ENCODE results near the gene CD34.
"Not testable (repeated sequence)": the region's sequence is repeated elsewhere in the genome, so short reads cannot be mapped to it uniquely, and the experiment has no call there.

Gene CD34, protein sequence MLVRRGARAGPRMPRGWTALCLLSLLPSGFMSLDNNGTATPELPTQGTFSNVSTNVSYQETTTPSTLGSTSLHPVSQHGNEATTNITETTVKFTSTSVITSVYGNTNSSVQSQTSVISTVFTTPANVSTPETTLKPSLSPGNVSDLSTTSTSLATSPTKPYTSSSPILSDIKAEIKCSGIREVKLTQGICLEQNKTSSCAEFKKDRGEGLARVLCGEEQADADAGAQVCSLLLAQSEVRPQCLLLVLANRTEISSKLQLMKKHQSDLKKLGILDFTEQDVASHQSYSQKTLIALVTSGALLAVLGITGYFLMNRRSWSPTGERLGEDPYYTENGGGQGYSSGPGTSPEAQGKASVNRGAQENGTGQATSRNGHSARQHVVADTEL

DNA sequence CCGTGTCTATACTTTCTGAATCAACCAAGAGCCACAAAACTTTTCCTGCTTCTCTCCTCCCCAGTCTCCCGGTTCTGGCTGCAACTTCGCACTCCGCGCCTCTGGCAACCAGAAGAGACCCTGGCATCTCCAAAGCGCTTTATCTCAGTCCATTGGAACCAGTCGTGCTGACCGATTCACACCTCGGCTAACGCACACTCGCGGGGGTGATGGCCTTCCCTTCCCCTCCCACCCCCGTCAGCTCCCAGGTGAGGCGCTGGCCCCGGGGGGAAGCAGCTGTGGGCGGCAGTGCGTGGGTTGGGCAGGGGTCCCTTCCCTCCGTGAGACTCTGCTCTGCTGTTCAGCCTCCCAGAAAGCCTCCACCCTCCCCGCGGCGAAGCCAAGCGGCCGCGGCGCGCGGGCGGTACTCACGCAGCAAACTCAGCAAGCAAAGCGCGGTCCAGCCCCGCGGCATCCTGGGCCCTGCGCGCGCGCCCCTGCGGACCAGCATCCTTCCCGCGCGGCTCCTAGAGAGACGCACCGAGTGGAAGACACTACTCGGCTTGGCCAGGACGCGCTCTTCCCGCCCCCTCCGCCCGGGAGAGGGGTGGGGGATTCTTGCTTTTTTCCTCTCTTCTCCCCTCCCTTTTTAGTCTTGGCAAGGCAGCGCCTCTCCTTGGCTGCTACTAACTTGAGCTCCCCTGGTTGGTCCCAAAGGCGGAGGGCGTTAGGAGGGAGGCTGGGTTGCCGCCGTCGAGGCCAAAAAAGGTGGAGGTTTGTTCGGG lies at the start of gene CD34:
CD34 (minus strand) TSS at position 535 of the 764 bp plus-strand sequence; CDS start at position 490, 45 bp downstream.
- DNase-seq: no peak

DNA sequence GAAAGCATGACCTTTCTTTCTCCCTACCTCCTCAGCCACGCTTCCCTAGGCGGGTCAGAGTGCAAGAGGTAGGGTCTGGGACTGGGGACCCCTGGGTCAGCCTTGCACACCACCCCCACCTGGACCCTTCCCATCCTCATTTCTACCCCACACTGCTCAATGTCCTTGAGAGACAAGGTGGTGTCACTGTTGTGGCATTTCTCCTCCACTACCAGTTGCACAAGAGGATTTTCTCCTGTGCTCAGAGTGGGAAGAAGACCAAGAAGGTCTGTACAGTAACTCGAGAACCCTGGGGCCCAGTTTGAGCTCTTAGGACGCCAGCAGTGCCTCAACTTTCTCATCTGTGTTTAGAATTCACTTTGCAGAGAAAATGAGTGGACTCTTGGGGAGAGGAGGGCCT lies 49.4 kb upstream of the CD34 start:
- no peak for DNase-seq

GRCh38 chr1:207959910-207960309 lies 49.0 kb upstream of the CD34 start:
- no peak for DNase-seq

- no peak for DNase-seq
Measured at GRCh38 chr1:207959141-207959825, 48.4 kb upstream of the CD34 start.

DNA sequence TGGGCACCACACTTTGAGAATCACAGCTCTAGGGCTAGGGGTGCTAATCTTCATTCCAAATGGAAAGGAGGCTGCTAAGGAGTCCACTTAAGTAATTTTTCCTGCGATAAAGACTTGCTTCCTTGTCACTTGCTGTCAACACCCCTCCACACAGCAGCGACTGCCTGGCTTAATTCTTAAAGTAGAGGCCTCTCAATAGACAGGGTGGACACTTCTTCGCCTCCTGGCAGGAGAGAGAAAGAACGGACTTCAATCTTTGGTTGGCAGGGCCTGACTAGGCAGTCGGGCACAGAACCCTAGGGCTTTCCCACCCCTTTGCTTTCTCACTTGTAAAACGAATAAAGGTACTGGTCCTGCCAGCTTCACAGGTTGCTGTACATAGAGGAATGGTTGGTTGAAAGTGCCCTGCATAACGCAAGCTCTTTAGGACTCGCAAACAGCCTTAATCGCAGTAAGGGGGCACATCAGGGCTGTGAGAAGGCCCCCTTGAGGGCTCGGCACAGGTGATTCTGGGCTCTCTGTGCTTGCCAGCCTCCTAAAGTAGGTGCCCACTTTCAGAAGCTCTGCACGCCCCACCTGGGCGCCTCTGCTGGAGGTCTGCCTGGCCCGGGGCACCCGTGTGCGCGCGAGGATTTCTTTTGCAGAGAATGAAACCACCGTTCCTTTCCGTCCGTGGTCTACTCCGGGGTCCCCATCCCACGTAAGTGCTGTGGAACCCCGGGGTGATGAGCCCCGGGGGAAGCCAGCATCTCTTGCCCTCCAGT lies 47.6 kb upstream of the CD34 start:
- no peak for DNase-seq

DNA sequence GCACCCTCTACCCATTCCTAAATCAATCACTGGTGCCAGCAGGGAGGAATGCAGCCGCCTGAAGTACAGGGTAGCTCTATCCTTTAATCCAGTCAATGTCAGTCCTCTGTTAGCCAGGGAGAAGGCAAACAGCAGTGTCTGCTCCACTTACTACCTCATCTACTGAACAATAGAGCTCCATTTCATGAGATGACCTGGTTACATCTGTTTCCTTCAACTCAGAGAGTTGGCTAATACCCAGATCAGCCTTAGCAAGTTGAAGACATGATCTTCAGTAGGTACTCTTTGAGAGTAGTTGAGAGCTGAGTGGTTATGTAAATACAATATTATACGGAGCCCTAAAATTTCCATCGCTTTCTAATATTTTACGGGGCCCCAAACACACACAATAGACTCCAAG lies 46.1 kb upstream of the CD34 start:
- no peak for DNase-seq

DNA sequence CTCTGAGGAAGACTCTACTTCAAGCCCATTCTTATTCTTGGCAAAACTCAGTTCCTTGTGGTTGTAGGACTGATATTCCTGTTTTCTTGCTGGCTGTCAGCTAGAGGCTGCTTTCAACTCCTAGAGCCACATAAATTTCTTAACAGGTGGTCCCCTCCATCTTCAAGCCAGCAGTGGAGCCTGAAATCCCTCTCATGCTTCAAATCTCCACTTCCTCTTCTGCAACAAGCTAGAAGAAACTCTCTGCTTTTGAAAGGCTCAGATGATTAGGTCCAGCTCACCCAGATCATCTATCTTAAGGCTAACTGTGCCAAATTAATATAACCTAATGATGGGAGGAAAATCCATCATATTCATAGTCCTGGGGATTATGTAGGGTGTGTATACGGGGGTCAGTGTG lies 43.2 kb upstream of the CD34 start:
- no peak for DNase-seq

DNA sequence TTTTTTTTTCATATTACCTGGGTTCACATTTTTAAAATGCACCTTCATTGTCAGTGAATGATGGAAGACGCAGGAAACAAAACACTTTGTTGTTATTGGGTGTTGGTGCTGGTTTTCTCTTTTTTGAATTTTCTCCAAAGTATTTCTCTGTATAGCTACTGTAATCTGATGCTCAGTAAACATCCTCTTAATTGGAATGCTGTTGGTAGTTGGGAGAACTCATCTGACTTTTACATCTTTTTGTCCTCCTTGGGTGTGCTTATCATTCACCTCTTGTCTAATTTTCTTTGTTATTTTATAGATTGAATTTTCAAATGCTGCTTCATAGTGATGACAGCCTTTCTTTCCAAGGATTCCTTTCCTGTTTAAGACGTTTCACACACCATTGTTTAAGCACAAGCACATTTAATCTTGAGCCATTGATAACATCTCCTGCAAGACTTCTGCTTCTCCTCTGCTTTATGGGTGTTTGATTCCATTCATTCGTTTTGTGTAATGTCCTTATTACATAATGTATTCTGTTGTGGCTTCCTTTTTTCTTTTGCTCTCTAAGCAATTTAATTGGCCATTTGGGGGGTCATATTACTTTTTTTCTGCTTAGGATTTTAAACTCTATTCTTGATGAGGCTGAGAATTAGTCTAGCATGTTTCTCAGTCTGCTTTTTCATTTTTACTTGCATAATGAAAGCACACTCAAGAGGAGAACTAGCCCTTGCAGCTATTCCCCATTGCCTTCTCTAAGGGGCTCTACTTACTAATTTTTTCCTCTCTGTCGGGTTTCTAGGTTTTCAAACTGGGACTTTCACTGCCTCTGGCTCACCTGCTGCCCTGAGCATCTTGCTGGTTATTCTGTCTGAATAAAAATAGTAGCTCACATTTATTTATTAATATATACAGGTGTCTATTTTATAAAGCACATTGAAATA lies 42.0 kb upstream of the CD34 start:
- DNase-seq: no peak

GRCh38 chr1:207951652-207952051 lies 40.7 kb upstream of the CD34 start:
- no peak for DNase-seq

DNA sequence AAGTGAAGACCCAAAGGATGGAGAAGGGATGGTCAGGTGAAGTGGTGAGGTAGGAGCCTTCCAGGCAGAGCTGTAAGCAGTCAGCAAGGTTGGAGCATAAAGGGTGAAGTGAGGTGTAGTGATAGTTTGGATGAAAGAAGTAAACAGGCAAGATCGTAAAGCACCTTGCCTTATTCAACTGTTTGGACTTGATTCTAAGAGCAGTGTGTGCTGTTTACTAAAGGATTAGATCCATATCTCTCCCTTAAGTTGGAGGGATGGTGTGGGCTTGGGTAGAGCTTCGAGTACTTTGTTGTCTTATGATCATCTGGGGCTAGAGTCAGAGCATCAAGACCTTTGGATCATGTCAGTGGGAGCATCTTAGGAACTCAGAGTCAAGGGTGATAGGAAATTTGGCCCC lies 39.8 kb upstream of the CD34 start:
- no peak for DNase-seq

DNA sequence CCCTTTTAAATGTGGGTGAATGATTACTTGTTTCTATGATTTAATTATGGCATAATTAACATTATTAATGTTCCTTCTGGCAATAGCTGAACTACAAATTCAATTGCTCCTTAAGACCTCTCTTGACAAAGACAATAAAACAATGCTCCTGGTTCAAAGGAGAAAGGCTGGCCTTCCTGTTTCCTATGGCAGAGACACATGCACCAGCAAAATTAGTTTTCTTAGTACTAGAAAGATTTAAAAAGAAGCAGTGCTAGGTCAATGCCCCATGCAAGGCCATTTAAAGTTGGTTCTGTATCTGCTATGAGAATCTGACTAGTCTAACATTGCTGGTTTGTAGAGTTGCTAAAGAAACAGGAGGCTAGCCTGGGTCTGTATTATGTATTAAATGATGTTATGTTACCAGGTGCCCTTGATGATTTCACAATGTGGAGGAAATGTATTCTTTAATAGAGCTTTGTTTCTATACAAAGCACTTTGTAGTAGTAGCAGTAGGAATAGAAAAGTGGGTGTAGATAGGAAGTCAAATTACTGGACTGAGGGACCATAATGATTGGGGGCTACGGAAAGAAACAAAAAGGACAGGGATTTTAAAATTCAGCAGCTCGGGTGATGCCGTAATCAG lies 38.8 kb upstream of the CD34 start:
- no peak for DNase-seq

GRCh38 chr1:207948536-207949250 lies 37.8 kb upstream of the CD34 start:
- DNase-seq: no peak

DNA sequence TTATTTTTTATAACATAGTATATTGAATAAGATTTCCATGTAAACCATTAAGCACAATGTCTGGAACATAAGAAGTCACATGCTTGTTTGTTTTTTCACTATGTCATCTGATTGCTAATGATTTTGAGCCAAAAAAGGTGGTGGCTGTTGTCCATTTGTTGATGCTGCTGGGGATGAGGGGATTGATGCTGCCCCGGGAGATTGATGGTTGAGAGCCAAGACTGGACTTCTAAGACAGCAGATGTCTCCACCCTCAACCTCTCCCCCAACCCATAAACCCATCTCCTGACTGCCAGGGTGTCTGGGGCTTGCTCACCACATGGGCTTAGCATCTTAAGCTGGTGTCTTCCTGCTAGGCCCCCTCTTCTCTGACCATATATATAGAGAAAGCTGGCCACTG lies 35.8 kb upstream of the CD34 start:
- DNase-seq: no peak

GRCh38 chr1:207944571-207944970 lies 33.6 kb upstream of the CD34 start:
- no peak for DNase-seq

DNA sequence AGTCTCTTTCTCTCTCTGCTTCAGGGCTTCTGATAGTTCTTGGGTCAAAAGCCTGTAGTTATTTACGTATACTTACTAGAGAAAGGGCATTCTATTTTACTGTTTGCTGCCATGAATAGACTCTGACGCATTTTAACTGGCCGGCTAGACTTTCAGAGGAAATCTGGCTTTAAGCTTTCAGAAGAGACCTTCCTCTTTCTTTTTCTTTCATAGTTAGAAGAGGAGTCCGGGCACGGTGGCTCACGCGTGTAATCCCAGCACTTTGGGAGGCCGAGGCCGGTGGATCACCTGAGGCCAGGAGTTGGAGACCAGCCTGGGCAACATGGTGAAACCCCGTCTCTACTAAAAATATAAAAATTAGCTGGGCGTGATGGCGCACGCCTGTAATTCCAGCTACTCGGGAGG lies 31.4 kb upstream of the CD34 start:
- DNase-seq: not testable (repeated sequence)

GRCh38 chr1:207941665-207942064 lies 30.7 kb upstream of the CD34 start:
- no peak for DNase-seq

GRCh38 chr1:207938016-207938415 lies 27.1 kb upstream of the CD34 start:
- no peak for DNase-seq

GRCh38 chr1:207937204-207937603 lies 26.3 kb upstream of the CD34 start:
- DNase-seq: no peak

DNA sequence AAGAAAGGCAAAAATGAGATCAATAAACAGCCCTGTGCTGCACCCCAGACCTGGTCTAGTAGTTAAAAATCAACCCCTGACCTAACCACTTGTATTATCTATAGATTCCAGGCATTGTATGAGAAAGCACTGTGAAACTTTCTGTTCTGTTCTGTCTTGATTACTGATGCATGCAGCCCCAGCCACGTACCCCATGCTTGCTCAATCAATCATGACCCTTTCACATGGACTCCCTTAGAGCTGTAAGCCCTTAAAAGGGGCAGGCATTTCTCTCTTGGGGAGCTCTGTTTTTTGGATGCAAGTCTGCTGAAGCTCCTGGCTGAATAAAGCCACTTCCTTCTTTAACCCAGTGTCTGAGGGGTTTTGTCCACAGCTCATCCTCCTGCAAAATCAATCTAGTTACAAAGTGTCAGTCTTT lies 24.2 kb upstream of the CD34 start:
- DNase-seq: no peak

DNA sequence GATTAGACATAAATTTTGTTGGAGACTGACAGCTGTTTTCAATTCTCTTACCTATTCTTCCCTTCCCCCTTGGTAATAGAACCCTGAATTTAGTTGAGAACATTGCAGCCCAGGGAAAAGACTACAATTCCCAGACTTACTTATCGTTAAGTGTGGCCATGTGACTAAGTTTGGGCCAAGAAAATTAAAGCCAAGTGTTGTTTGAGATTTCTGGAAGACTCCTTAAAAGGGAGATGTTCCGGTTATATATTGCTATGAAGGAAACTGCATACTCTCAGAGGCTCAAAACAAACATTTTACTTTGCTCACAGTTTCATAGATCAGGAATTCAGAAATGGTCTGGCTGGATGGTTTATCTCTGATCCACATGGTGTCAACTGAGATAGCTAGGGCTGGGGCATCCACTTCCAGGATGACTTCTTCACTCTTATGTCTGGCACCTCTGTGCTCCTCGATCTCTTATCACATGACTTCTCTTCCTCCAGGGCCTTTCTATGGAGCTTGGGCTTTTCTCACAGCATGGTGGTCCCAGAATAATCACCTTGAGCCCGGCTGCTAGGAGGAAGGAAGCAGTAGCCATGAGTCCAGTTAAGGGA lies 22.4 kb upstream of the CD34 start:
- no peak for DNase-seq
